MM.1S (cell line): ENCODE results near the gene NLRP5.

Experiments used
- DNase-seq: peaks from one replicate; pipeline ENCODE4 v3.0.0-alpha.2; 2015
- H2AFZ ChIP-seq: fragments of 300-600 bp; sonication (generic); 2 replicates; pipeline ENCODE4 v1.6.0; 2016; ENCODE audit warnings: antibody characterized with exemption, low read length
- H3F3A ChIP-seq: fragments of 300-600 bp; sonication (generic); 2 replicates; pipeline ENCODE4 v1.6.1; 2016; ENCODE audit warnings: mild to moderate bottlenecking, antibody characterized with exemption, low read length, moderate library complexity, mixed read lengths; ENCODE audit not compliant: insufficient read depth
- H3K27ac ChIP-seq: fragments of 300-600 bp; sonication (generic); 2 replicates; pipeline ENCODE4 v1.5.1; 2016; ENCODE audit warnings: mild to moderate bottlenecking, low read length
- H3K27me3 ChIP-seq: fragments of 300-600 bp; sonication (generic); replicated peaks from 2 replicates; pipeline ENCODE4 v1.6.0; 2016; ENCODE audit warnings: low read length; ENCODE audit not compliant: insufficient read depth
- H3K36me3 ChIP-seq: fragments of 300-600 bp; sonication (generic); replicated peaks from 2 replicates; pipeline ENCODE4 v1.6.1; 2016; ENCODE audit warnings: mild to moderate bottlenecking, low read length, mixed read lengths; ENCODE audit not compliant: insufficient read depth
- H3K4me1 ChIP-seq: fragments of 300-600 bp; sonication (generic); 2 replicates; pipeline ENCODE4 v1.6.1; 2016; ENCODE audit warnings: low read length, mixed read lengths
- H3K4me2 ChIP-seq: fragments of 300-600 bp; sonication (generic); 2 replicates; pipeline ENCODE4 v1.6.0; 2016; ENCODE audit warnings: low read depth, low read length
- H3K4me3 ChIP-seq: fragments of 300-600 bp; sonication (generic); 2 replicates; pipeline ENCODE4 v1.5.1; 2016; ENCODE audit warnings: low read length, mixed read lengths
- H3K79me2 ChIP-seq: fragments of 300-600 bp; sonication (generic); 2 replicates; pipeline ENCODE4 v1.6.1; 2016; ENCODE audit warnings: mixed run types, low read length, mixed read lengths
- H3K9ac ChIP-seq: fragments of 300-600 bp; sonication (generic); 2 replicates; pipeline ENCODE4 v1.6.1; 2016; ENCODE audit warnings: low read length, mixed read lengths
- H3K9me2 ChIP-seq: fragments of 300-600 bp; sonication (generic); replicated peaks from 2 replicates; pipeline ENCODE4 v1.6.1; 2016; ENCODE audit warnings: mild to moderate bottlenecking, low read length, mixed read lengths; ENCODE audit not compliant: insufficient read depth
- H3K9me3 ChIP-seq: fragments of 300-600 bp; sonication (generic); replicated peaks from 2 replicates; pipeline ENCODE4 v1.6.1; 2016; ENCODE audit warnings: mild to moderate bottlenecking, low read length, mixed read lengths; ENCODE audit not compliant: insufficient read depth
- H4K20me1 ChIP-seq: fragments of 300-600 bp; sonication (generic); 2 replicates; pipeline ENCODE4 v1.6.1; 2016; ENCODE audit warnings: mild to moderate bottlenecking, low read length, moderate library complexity, mixed read lengths; ENCODE audit not compliant: insufficient read depth
- EZH2 ChIP-seq: fragments of 300-600 bp; sonication (generic); optimal IDR thresholded peaks from 2 replicates; pipeline ENCODE3; 2017; ENCODE audit warnings: low read depth, mild to moderate bottlenecking, antibody characterized with exemption, low read length, mixed read lengths
- EZH2phosphoT487 ChIP-seq: fragments of 300-600 bp; sonication (generic); IDR thresholded peaks from 2 replicates; pipeline ENCODE4 v1.6.1; 2018; ENCODE audit warnings: antibody characterized with exemption, low read length
- TF ChIP-seq, protein P1 (sequence below): fragments of 300-600 bp; sonication (generic); IDR thresholded peaks from 2 replicates; pipeline ENCODE4 v1.5.1; 2016; ENCODE audit warnings: antibody characterized with exemption, low read length, mixed read lengths

NLRP5 gene

DNA sequence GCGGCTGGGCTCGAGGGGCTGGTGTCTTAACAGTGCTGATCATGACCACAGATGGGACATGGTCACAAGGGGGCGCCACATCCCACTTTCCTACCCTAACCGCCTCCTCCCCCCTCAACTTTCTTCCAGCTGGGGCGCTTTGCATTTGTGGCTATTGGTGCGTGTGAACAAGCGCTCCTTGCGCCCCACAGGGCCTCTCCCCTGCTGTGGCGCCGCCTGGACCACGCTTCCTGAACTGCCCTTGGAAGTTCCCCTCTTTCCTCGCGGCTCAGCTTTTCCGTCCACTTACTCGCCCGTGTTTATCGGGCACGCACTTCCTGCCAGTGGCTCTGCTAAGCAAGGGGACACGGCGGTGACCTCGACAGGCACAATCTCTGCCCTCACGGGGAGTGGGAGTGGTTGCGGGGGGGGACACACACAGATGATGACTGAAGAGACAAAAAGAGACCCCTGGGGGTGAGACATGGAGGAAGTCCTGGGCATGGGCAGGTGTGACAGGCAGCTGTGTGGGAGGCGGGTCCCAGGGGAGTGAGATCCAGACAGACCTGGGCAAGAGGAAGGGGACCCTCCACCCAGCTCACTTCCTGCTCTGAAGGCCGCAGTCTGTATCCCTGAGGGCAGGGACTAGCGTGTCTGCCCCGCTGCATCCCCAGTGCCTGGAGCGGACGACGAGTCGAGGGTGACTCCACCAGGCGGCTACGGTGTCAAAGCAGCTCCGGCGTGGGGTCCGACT is 94.3 kb downstream of the NLRP5 start:
- Histone ChIP-seq H3K9me2 (no peaks in the 10 kb centered on the region), H3K27me3 (no peaks in the 10 kb centered on the region), H3K36me3 (no peaks in the 10 kb centered on the region), H4K20me1 (no peaks in the 10 kb centered on the region), H3K79me2 (no peaks in the 10 kb centered on the region), H3K4me2 (peak overlapping the region; percentile 67; the same call in 1 of the 2 replicates), H3F3A (no peaks in the 10 kb centered on the region), H3K9ac (peak overlapping the region; percentile 16; the same call in 1 of the 2 replicates), H3K4me1 (no peaks in the 10 kb centered on the region), H2AFZ (peak overlapping the region; percentile 33; the same call in 1 of the 2 replicates), H3K27ac (no peak overlapping the region), H3K9me3 (no peaks in the 10 kb centered on the region), H3K4me3 (peak overlapping the region; percentile 42)
- peak; percentile 66 for DNase-seq
- no peak for TF ChIP-seq EZH2
- TF ChIP-seq, protein P1, sequence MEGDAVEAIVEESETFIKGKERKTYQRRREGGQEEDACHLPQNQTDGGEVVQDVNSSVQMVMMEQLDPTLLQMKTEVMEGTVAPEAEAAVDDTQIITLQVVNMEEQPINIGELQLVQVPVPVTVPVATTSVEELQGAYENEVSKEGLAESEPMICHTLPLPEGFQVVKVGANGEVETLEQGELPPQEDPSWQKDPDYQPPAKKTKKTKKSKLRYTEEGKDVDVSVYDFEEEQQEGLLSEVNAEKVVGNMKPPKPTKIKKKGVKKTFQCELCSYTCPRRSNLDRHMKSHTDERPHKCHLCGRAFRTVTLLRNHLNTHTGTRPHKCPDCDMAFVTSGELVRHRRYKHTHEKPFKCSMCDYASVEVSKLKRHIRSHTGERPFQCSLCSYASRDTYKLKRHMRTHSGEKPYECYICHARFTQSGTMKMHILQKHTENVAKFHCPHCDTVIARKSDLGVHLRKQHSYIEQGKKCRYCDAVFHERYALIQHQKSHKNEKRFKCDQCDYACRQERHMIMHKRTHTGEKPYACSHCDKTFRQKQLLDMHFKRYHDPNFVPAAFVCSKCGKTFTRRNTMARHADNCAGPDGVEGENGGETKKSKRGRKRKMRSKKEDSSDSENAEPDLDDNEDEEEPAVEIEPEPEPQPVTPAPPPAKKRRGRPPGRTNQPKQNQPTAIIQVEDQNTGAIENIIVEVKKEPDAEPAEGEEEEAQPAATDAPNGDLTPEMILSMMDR = peak; percentile 36
- TF ChIP-seq EZH2phosphoT487 = no peak

DNA sequence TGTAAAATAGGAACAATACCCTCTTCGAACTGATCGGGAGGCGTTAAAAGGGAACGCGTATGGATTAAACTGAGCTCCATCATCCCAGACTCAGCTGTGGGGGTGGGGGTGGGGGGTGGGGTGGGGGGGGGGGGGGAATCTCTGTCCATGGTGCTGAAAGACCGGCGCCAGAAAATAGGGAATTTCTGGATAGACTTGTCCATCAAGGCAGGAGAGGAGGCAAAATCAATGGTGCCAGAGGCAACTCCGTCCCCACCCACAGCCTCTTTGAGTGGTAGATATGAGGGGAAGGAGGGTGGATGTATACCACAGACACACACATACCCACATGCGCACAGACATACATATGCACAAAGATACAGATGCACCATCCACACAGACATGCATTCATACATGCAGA is 97.1 kb downstream of the NLRP5 start:
- Histone ChIP-seq H3K9ac (no peak overlapping the region), H3K9me3 (no peaks in the 10 kb centered on the region), H3K4me3 (no peak overlapping the region), H4K20me1 (no peaks in the 10 kb centered on the region), H2AFZ (no peak overlapping the region), H3F3A (no peaks in the 10 kb centered on the region), H3K4me2 (no peak overlapping the region), H3K36me3 (no peaks in the 10 kb centered on the region), H3K9me2 (no peaks in the 10 kb centered on the region), H3K27ac (no peak overlapping the region), H3K4me1 (no peaks in the 10 kb centered on the region), H3K79me2 (no peaks in the 10 kb centered on the region), H3K27me3 (no peaks in the 10 kb centered on the region)
- TF ChIP-seq EZH2phosphoT487 = no peak
- DNase-seq = no peak

DNA sequence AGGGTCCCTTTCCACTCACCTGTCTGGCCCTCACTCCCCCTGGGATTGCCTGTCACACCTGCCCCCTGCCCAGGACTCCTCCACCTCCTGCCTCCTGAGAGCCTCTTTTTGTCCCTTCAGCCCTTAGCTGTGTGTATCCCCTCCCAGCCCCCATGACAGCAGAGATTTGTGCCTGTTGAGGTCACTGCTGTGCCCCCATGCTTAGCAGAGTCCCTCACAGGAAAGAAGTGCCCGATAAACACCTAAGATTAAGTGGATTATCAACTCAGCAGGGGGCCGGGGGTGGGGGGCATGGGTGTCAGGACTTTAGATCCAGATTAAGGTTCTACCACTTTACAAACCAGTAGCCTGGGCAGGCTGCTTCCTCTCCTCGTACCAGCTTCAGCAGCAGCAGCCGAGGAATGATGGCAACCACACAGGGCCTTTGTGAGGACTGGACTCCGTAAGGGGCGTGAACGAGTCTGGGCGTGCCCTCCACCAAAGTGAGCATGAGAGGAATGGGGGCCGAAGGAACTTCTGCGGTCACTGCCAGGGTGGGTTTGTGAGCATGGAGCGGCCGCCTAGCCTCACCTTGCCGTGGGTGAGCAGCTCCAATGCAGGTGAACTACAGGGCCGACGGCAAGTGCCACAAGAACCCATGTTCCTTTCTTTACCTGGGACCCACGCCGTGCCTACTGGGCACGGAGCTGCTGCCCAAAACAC is 98.4 kb downstream of the NLRP5 start:
- no peak overlapping the region for H3K4me3 ChIP-seq
- H3K9me2 ChIP-seq = no peaks in the 10 kb centered on the region
- H3K4me2 ChIP-seq = no peak overlapping the region
- H3K9ac ChIP-seq = no peak overlapping the region
- no peak for DNase-seq
- H3K9me3 ChIP-seq = no peaks in the 10 kb centered on the region
- no peak overlapping the region for H3K27ac ChIP-seq
- H3K79me2 ChIP-seq = peaks cover 11% of the 10 kb centered on the region
- H3F3A ChIP-seq = no peaks in the 10 kb centered on the region
- H3K27me3 ChIP-seq = no peaks in the 10 kb centered on the region
- H3K36me3 ChIP-seq = no peaks in the 10 kb centered on the region
- no peaks in the 10 kb centered on the region for H3K4me1 ChIP-seq
- no peaks in the 10 kb centered on the region for H4K20me1 ChIP-seq
- TF ChIP-seq EZH2phosphoT487 (no peak), EZH2 (no peak)
- H2AFZ ChIP-seq = no peak overlapping the region

DNA sequence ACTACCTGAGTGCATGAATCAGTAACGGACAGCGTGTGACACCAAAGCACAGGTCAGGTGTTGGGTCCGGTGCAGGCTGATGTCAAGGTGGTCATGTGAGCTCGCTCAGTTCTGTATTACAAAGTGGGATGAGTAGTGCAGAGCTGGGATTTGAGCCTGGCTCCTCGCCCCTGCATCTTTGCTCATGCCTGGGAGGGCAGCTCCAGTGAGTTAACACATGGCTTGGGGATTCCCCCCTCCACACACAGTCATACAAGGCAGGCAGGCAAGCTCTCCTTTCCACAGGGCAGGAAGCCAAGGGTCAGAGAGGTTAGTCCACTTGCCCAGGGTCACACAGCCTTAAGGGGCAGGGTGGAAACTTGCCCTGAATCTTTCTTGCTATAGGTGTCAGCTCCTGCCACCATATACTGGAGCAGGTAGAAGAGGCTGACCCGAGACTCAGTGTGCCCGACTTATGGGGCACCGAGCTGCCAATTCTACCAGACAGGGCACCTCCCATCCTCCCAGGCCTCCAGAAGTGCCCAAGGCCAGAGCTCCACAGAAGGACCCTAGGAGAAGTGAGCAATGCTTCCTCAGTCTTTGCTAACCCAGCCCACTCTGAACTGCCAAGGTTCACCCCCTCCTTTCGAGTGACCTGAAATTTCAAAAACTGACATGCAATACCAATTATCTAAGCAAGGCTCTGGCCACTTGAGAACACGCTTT is 99.1 kb downstream of the NLRP5 start:
- Histone ChIP-seq H3K9ac (no peak overlapping the region), H3K36me3 (no peaks in the 10 kb centered on the region), H3K4me2 (no peak overlapping the region), H3K27ac (no peak overlapping the region), H3K9me3 (no peaks in the 10 kb centered on the region), H4K20me1 (no peaks in the 10 kb centered on the region), H2AFZ (no peak overlapping the region), H3K4me1 (no peaks in the 10 kb centered on the region), H3K4me3 (no peak overlapping the region), H3K79me2 (peaks cover 16% of the 10 kb centered on the region), H3K9me2 (no peaks in the 10 kb centered on the region), H3K27me3 (no peaks in the 10 kb centered on the region), H3F3A (no peaks in the 10 kb centered on the region)
- TF ChIP-seq, protein P1 = no peak
- no peak for TF ChIP-seq EZH2
- TF ChIP-seq EZH2phosphoT487 = no peak
- DNase-seq = no peak
